HEK293 (cell line): ENCODE data around the gene PCBD2.
"Not testable (repeated sequence)": the region's sequence is repeated elsewhere in the genome, so short reads cannot be mapped to it uniquely, and the experiment has no call there.

Experiments used
- CTCF ChIA-PET: fragments of 350-600 bp; formaldehyde crosslinking; extraction: SDS; loops from one replicate; lab custom pipeline; 2021; ENCODE audit warnings: antibody characterized with exemption; lab: Yijun Ruan, JAX
- POLR2A ChIA-PET: fragments of 300-600 bp; formaldehyde crosslinking; extraction: SDS; loops from one replicate; lab custom pipeline; 2020; ENCODE audit warnings: antibody characterized with exemption, inconsistent platforms; lab: Yijun Ruan, JAX
- H3K27ac ChIP-seq: fragments of 200-500 bp; sonication (Bioruptor generic); 2 replicates; pipeline ENCODE4 v1.5.1; 2014; ENCODE audit warnings: low read depth, low read length, control low read depth, inconsistent platforms; ENCODE audit errors: extremely low read depth
- H3K36me3 ChIP-seq, 2 experiments: fragments of 200-500 bp in 1 of 2; sonication (Bioruptor generic) in 1 of 2; 1 replicate in 1 of 2; 2 replicates in 1 of 2; pipeline ENCODE4 v1.5.1; 2014 to 2017; ENCODE audit warnings: inconsistent platforms in 2 of 2, low read length in 2 of 2; ENCODE audit not compliant: control insufficient read depth in 2 of 2, insufficient read depth in 1 of 2
- H3K4me1 ChIP-seq: fragments of 200-500 bp; sonication (Bioruptor generic); 2 replicates; pipeline ENCODE4 v1.5.1; 2014; ENCODE audit warnings: mild to moderate bottlenecking, low read length, inconsistent platforms; ENCODE audit not compliant: control insufficient read depth, insufficient read depth
- H3K4me3 ChIP-seq: 2 replicates; pipeline ENCODE4 v1.5.1; 2011; ENCODE audit warnings: low read depth, mild to moderate bottlenecking, control low read depth, low read length, moderate library complexity
- H3K9me3 ChIP-seq: fragments of 200-500 bp; sonication (Bioruptor generic); 2 replicates; pipeline ENCODE4 v1.5.1; 2014; ENCODE audit warnings: low read depth, low read length, inconsistent platforms; ENCODE audit not compliant: control insufficient read depth, insufficient read depth
- FEZF1 ChIP-seq: fragments of 450-650 bp; formaldehyde crosslinking; IDR thresholded peaks from 2 replicates; pipeline ENCODE4 v1.5.1; 2016; ENCODE audit warnings: missing biosample characterization, missing genetic modification characterization
- REST ChIP-seq: fragments of 450-650 bp; formaldehyde crosslinking; IDR thresholded peaks from 2 replicates; pipeline ENCODE4 v1.5.1; 2016; ENCODE audit warnings: missing biosample characterization, missing genetic modification characterization
- TRIM28 ChIP-seq: IDR thresholded peaks from 2 replicates; pipeline ENCODE4 v1.6.1; 2011; ENCODE audit warnings: low read length, control low read depth, borderline replicate concordance
- ZBTB21 ChIP-seq: fragments of 450-650 bp; formaldehyde crosslinking; IDR thresholded peaks from 2 replicates; pipeline ENCODE4 v1.5.1; 2017; ENCODE audit warnings: missing biosample characterization, missing genetic modification characterization
- ZNF112 ChIP-seq: fragments of 450-650 bp; formaldehyde crosslinking; IDR thresholded peaks from 2 replicates; pipeline ENCODE4 v1.5.0; 2017; ENCODE audit warnings: missing biosample characterization, missing genetic modification characterization
- ZNF169 ChIP-seq: fragments of 450-650 bp; formaldehyde crosslinking; IDR thresholded peaks from 2 replicates; pipeline ENCODE4 v1.5.1; 2016; ENCODE audit warnings: missing biosample characterization, missing genetic modification characterization
- ZNF274 ChIP-seq, 2 experiments: fragments of 200-500 bp in 1 of 2; fragments of 450-650 bp in 1 of 2; sonication (Bioruptor generic) in 1 of 2; formaldehyde crosslinking in 1 of 2; IDR thresholded peaks; 2 replicates each; pipeline versions ENCODE4 v1.5.1 to v1.6.1; 2014 to 2016; ENCODE audit warnings: borderline replicate concordance in 1 of 2, inconsistent platforms in 1 of 2, low read length in 1 of 2, missing biosample characterization in 1 of 2, missing genetic modification characterization in 1 of 2
- ZNF292 ChIP-seq: fragments of 450-650 bp; formaldehyde crosslinking; IDR thresholded peaks from 2 replicates; pipeline ENCODE4 v1.5.1; 2016; ENCODE audit warnings: low read depth, missing biosample characterization, missing genetic modification characterization, borderline replicate concordance
- ZNF394 ChIP-seq: fragments of 450-650 bp; formaldehyde crosslinking; IDR thresholded peaks from 2 replicates; pipeline ENCODE4 v1.5.1; 2016; ENCODE audit warnings: missing biosample characterization, missing genetic modification characterization, mild to moderate bottlenecking, moderate library complexity, borderline replicate concordance
- ZNF610 ChIP-seq: fragments of 450-650 bp; formaldehyde crosslinking; IDR thresholded peaks from 2 replicates; pipeline ENCODE4 v1.5.1; 2016; ENCODE audit warnings: missing biosample characterization, missing genetic modification characterization, borderline replicate concordance
- ZNF623 ChIP-seq: fragments of 450-650 bp; formaldehyde crosslinking; IDR thresholded peaks from 2 replicates; pipeline ENCODE4 v1.5.1; 2016; ENCODE audit warnings: missing biosample characterization, missing genetic modification characterization
- ZNF639 ChIP-seq: fragments of 450-650 bp; formaldehyde crosslinking; IDR thresholded peaks from 2 replicates; pipeline ENCODE4 v1.5.1; 2016; ENCODE audit warnings: missing biosample characterization, missing genetic modification characterization
- ZNF777 ChIP-seq: fragments of 450-650 bp; formaldehyde crosslinking; IDR thresholded peaks from 2 replicates; pipeline ENCODE4 v1.5.1; 2017; ENCODE audit warnings: missing biosample characterization, missing genetic modification characterization, borderline replicate concordance
- ZNF843 ChIP-seq: fragments of 450-650 bp; formaldehyde crosslinking; IDR thresholded peaks from 2 replicates; pipeline ENCODE4 v1.5.1; 2016; ENCODE audit warnings: missing biosample characterization, missing genetic modification characterization
- ZSCAN16 ChIP-seq: fragments of 450-650 bp; formaldehyde crosslinking; IDR thresholded peaks from 2 replicates; pipeline ENCODE4 v1.5.1; 2016; ENCODE audit warnings: missing biosample characterization, missing genetic modification characterization
- TF ChIP-seq, protein P1 (sequence below): fragments of 450-650 bp; formaldehyde crosslinking; IDR thresholded peaks from 2 replicates; pipeline ENCODE4 v1.5.1; 2016; ENCODE audit warnings: missing biosample characterization, missing genetic modification characterization

Gene PCBD2

GRCh38 chr5:134880937-134881336 lies 24.0 kb upstream of the PCBD2 start (continued):
- TF ChIP-seq REST (tag by site-specific recombination) (peak; percentile 58; the same call in 1 of the 2 replicates), ZNF623 (tag by site-specific recombination) (peak; percentile 62)

DNA sequence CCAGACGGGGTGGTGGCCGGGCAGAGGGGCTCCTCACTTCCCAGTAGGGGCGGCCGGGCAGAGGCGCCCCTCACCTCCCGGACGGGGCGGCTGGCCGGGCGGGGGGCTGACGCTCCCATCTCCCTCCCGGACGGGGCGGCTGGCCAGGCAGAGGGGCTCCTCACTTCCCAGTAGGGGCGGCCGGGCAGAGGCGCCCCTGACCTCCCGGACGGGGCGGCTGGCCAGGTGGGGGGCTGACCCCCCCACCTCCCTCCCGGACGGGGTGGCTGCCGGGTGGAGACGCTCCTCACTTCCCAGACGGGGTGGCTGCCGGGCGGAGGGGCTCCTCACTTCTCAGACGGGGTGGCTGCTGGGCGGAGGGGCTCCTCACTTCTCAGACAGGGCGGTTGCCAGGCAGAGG lies 23.2 kb upstream of the PCBD2 start:
- CTCF ChIA-PET, H3K36me3 ChIP-seq: not testable (repeated sequence)

GRCh38 chr5:134887593-134888159 lies 17.3 kb upstream of the PCBD2 start:
- POLR2A ChIA-PET, result no interaction called here
- CTCF ChIA-PET, result interaction anchor here (0.6 to 1.2 kb wide), 2 partner anchors 13 to 17 kb away, joined by 3 to 5 read pairs; partner anchors contain the start of gene PCBD2
- no peaks in the 10 kb centered on the region for H3K4me1 ChIP-seq

More for the DNA sequence above, 23.2 kb upstream of the PCBD2 start:
- POLR2A ChIA-PET, H3K9me3 ChIP-seq, H3K4me3 ChIP-seq, H3K27ac ChIP-seq, H3K4me1 ChIP-seq: not testable (repeated sequence)

More at GRCh38 chr5:134887593-134888159, 17.3 kb upstream of the PCBD2 start:
- Histone ChIP-seq H3K36me3 (peaks cover 7 to 23% of the 10 kb centered on the region in 2 experiments; a peak in 2 of 3 replicates), H3K27ac (no peak overlapping the region), H3K9me3 (no peaks in the 10 kb centered on the region), H3K4me3 (no peak overlapping the region)
- TF ChIP-seq ZNF843 (tag by site-specific recombination) (no peak), ZNF610 (tag by site-specific recombination) (no peak), ZNF777 (tag by site-specific recombination) (no peak), ZBTB21 (tag by site-specific recombination) (no peak), ZNF112 (tag by site-specific recombination) (no peak), ZSCAN16 (tag by site-specific recombination) (no peak), ZNF169 (tag by site-specific recombination) (no peak), ZNF639 (tag by site-specific recombination) (no peak), ZNF292 (tag by site-specific recombination) (no peak), TRIM28 (no peak), ZNF274 (IDR thresholded peaks at IDR 0.05; ENCODE audit: low read length) (no peak), ZNF274 (tag by site-specific recombination; IDR thresholded peaks at IDR 0.05; ENCODE audit: borderline replicate concordance) (no peak), FEZF1 (tag by site-specific recombination) (no peak), ZNF394 (tag by site-specific recombination) (no peak)
- TF ChIP-seq, protein P1, sequence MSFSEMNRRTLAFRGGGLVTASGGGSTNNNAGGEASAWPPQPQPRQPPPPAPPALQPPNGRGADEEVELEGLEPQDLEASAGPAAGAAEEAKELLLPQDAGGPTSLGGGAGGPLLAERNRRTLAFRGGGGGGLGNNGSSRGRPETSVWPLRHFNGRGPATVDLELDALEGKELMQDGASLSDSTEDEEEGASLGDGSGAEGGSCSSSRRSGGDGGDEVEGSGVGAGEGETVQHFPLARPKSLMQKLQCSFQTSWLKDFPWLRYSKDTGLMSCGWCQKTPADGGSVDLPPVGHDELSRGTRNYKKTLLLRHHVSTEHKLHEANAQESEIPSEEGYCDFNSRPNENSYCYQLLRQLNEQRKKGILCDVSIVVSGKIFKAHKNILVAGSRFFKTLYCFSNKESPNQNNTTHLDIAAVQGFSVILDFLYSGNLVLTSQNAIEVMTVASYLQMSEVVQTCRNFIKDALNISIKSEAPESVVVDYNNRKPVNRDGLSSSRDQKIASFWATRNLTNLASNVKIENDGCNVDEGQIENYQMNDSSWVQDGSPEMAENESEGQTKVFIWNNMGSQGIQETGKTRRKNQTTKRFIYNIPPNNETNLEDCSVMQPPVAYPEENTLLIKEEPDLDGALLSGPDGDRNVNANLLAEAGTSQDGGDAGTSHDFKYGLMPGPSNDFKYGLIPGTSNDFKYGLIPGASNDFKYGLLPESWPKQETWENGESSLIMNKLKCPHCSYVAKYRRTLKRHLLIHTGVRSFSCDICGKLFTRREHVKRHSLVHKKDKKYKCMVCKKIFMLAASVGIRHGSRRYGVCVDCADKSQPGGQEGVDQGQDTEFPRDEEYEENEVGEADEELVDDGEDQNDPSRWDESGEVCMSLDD (tag by site-specific recombination), result no peak
